ENCODE data around the gene PTPN4.

The PTPN4 gene

GRCh38 chr2:119739580-119740255 lies 20.0 kb upstream of the PTPN4 start:
- Histone ChIP-seq H3K4me3 (ENCODE audit: low read depth, low read length) (no peak overlapping the region), H3K9me3 (no peaks in the 10 kb centered on the region), H3K36me3 (no peaks in the 10 kb centered on the region), H3K4me1 (no peaks in the 10 kb centered on the region), H3K27me3 (no peaks in the 10 kb centered on the region)
- no peak for TF ChIP-seq CTCF (IDR thresholded peaks at IDR 0.05; ENCODE audit: low read depth, low read length)
- no peak for DNase-seq

GRCh38 chr2:119741001-119741400 lies 18.7 kb upstream of the PTPN4 start:
- H3K9me3 ChIP-seq = no peaks in the 10 kb centered on the region
- no peak for DNase-seq
- no peaks in the 10 kb centered on the region for H3K4me1 ChIP-seq
- H3K27me3 ChIP-seq = no peaks in the 10 kb centered on the region
- no peak overlapping the region for H3K4me3 ChIP-seq (ENCODE audit: low read depth, low read length)
- H3K36me3 ChIP-seq = no peaks in the 10 kb centered on the region
- TF ChIP-seq CTCF (IDR thresholded peaks at IDR 0.05; ENCODE audit: low read depth, low read length) = no peak

- no peak overlapping the region for H3K4me3 ChIP-seq (ENCODE audit: low read depth, low read length)
- no peak for DNase-seq
- H3K9me3 ChIP-seq = no peaks in the 10 kb centered on the region
- no peaks in the 10 kb centered on the region for H3K4me1 ChIP-seq
- H3K36me3 ChIP-seq = no peaks in the 10 kb centered on the region
- TF ChIP-seq CTCF (IDR thresholded peaks at IDR 0.05; ENCODE audit: low read depth, low read length) = no peak
- H3K27me3 ChIP-seq = no peaks in the 10 kb centered on the region
These were observed 17.9 kb upstream of the PTPN4 start for GRCh38 chr2:119741868-119742267.

- DNase-seq = no peak
- Histone ChIP-seq H3K9me3 (no peaks in the 10 kb centered on the region), H3K4me1 (no peaks in the 10 kb centered on the region), H3K4me3 (ENCODE audit: low read depth, low read length) (no peak overlapping the region), H3K27me3 (no peaks in the 10 kb centered on the region), H3K36me3 (no peaks in the 10 kb centered on the region)
- no peak for TF ChIP-seq CTCF (IDR thresholded peaks at IDR 0.05; ENCODE audit: low read depth, low read length)
These were observed 15.3 kb upstream of the PTPN4 start for GRCh38 chr2:119744335-119744939.

- Histone ChIP-seq H3K4me3 (ENCODE audit: low read depth, low read length) (no peak overlapping the region), H3K36me3 (no peaks in the 10 kb centered on the region), H3K4me1 (no peaks in the 10 kb centered on the region), H3K9me3 (no peaks in the 10 kb centered on the region), H3K27me3 (no peaks in the 10 kb centered on the region)
- DNase-seq = no peak
- no peak for TF ChIP-seq CTCF (IDR thresholded peaks at IDR 0.05; ENCODE audit: low read depth, low read length)
These were observed 14.2 kb upstream of the PTPN4 start for GRCh38 chr2:119745566-119745965.

All from BE2C (cell line).